ENCODE results near the gene INPP5D.

INPP5D gene

GRCh38 chr2:233209533-233210171, 149.5 kb downstream of the INPP5D start:
- H3K36me3 ChIP-seq (ENCODE audit: insufficient read depth, low read length), result peaks cover 5% of the 10 kb centered on the region
- TF ChIP-seq EZH2 (IDR thresholded peaks at IDR 0.05; ENCODE audit: borderline replicate concordance, low read depth, low read length, severe bottlenecking) (no peak), CTCF (IDR thresholded peaks at IDR 0.05; ENCODE audit: borderline replicate concordance, extremely low read depth, low read length, poor library complexity, severe bottlenecking) (no peak)
- 0 out of 3 replicates have a peak, but pooled peaks have one; percentile 32 for ATAC-seq (ENCODE audit: insufficient read depth, low read depth)
- no peak overlapping the region for H2AFZ ChIP-seq (ENCODE audit: low read depth, low read length)
- H3K4me3 ChIP-seq (ENCODE audit: low read depth in 1 of 2, low read length in 2 of 2), result no peak overlapping the region
- H3K4me1 ChIP-seq (ENCODE audit: insufficient read depth, low read length), result no peaks in the 10 kb centered on the region
- H3K79me2 ChIP-seq (ENCODE audit: insufficient read depth, low read length), result no peaks in the 10 kb centered on the region
- H3K27ac ChIP-seq (ENCODE audit: low read length), result no peak overlapping the region
- H3K9me3 ChIP-seq (ENCODE audit: insufficient read depth, low read length, severe bottlenecking), result no peaks in the 10 kb centered on the region
- no peak overlapping the region for H3K4me2 ChIP-seq (ENCODE audit: insufficient read depth, low read length)
- DNase-seq, result no peak
- H4K20me1 ChIP-seq (ENCODE audit: insufficient read depth, low read length), result no peaks in the 10 kb centered on the region
- no peaks in the 10 kb centered on the region for H3K27me3 ChIP-seq (ENCODE audit: insufficient read depth, low read length, poor library complexity)
- H3K9ac ChIP-seq (ENCODE audit: low read depth, low read length), result no peak overlapping the region

GRCh38 chr2:233210281-233210680, 150.1 kb downstream of the INPP5D start:
- Histone ChIP-seq H3K79me2 (ENCODE audit: insufficient read depth, low read length) (no peaks in the 10 kb centered on the region), H3K9me3 (ENCODE audit: insufficient read depth, low read length, severe bottlenecking) (no peaks in the 10 kb centered on the region), H3K27me3 (ENCODE audit: insufficient read depth, low read length, poor library complexity) (no peaks in the 10 kb centered on the region), H3K9ac (ENCODE audit: low read depth, low read length) (no peak overlapping the region), H4K20me1 (ENCODE audit: insufficient read depth, low read length) (no peaks in the 10 kb centered on the region), H3K4me3 (ENCODE audit: low read depth in 1 of 2, low read length in 2 of 2) (no peak overlapping the region), H3K36me3 (ENCODE audit: insufficient read depth, low read length) (0 out of 2 replicates have a peak, but pooled peaks cover 3% of the 10 kb centered on the region), H2AFZ (ENCODE audit: low read depth, low read length) (no peak overlapping the region), H3K4me1 (ENCODE audit: insufficient read depth, low read length) (no peaks in the 10 kb centered on the region), H3K27ac (ENCODE audit: low read length) (no peak overlapping the region), H3K4me2 (ENCODE audit: insufficient read depth, low read length) (no peak overlapping the region)
- DNase-seq (no peak), ATAC-seq (ENCODE audit: insufficient read depth, low read depth) (no peak)
- TF ChIP-seq EZH2 (IDR thresholded peaks at IDR 0.05; ENCODE audit: borderline replicate concordance, low read depth, low read length, severe bottlenecking), result no peak
- TF ChIP-seq CTCF (IDR thresholded peaks at IDR 0.05; ENCODE audit: borderline replicate concordance, extremely low read depth, low read length, poor library complexity, severe bottlenecking), result no peak

- no peak for ATAC-seq (ENCODE audit: insufficient read depth, low read depth)
Observed at GRCh38 chr2:233210843-233211547, 150.9 kb downstream of the INPP5D start.

More at GRCh38 chr2:233210843-233211547, 150.9 kb downstream of the INPP5D start:
- H2AFZ ChIP-seq (ENCODE audit: low read depth, low read length), result no peak overlapping the region
- no peak overlapping the region for H3K9ac ChIP-seq (ENCODE audit: low read depth, low read length)
- H4K20me1 ChIP-seq (ENCODE audit: insufficient read depth, low read length), result no peaks in the 10 kb centered on the region
- no peak overlapping the region for H3K27ac ChIP-seq (ENCODE audit: low read length)
- H3K79me2 ChIP-seq (ENCODE audit: insufficient read depth, low read length), result no peaks in the 10 kb centered on the region
- H3K9me3 ChIP-seq (ENCODE audit: insufficient read depth, low read length, severe bottlenecking), result no peaks in the 10 kb centered on the region
- 0 out of 2 replicates have a peak, but pooled peaks cover 3% of the 10 kb centered on the region for H3K36me3 ChIP-seq (ENCODE audit: insufficient read depth, low read length)
- DNase-seq, result no peak
- no peak for TF ChIP-seq EZH2 (IDR thresholded peaks at IDR 0.05; ENCODE audit: borderline replicate concordance, low read depth, low read length, severe bottlenecking)
- no peak for TF ChIP-seq CTCF (IDR thresholded peaks at IDR 0.05; ENCODE audit: borderline replicate concordance, extremely low read depth, low read length, poor library complexity, severe bottlenecking)
- H3K4me1 ChIP-seq (ENCODE audit: insufficient read depth, low read length), result no peaks in the 10 kb centered on the region
- no peak overlapping the region for H3K4me2 ChIP-seq (ENCODE audit: insufficient read depth, low read length)
- no peak overlapping the region for H3K4me3 ChIP-seq (ENCODE audit: low read depth in 1 of 2, low read length in 2 of 2)
- H3K27me3 ChIP-seq (ENCODE audit: insufficient read depth, low read length, poor library complexity), result no peaks in the 10 kb centered on the region
